H9 (cell line): ENCODE data around the gene TSPAN11. TPM values are rescaled to one million over a fixed set of nuclear protein-coding genes. Genes with fewer than 3 reads are reported as not detected.

Source experiments
- DNase-seq: peaks from one replicate; pipeline ENCODE4 v3.0.0-alpha.2; 2017
- H2AFZ ChIP-seq: one replicate; pipeline ENCODE4 v1.6.1; 2013; ENCODE audit warnings: mild to moderate bottlenecking, low read length, control low read depth, moderate library complexity
- H2AK5ac ChIP-seq: 2 replicates; pipeline ENCODE4 v1.6.1; 2013; ENCODE audit warnings: low read length, control low read depth, mixed read lengths; ENCODE audit not compliant: insufficient read length
- H2BK120ac ChIP-seq: one replicate; pipeline ENCODE4 v1.6.1; 2013; ENCODE audit warnings: low read depth, mild to moderate bottlenecking, low read length, control low read depth, inconsistent platforms; ENCODE audit not compliant: poor library complexity, severe bottlenecking
- H2BK12ac ChIP-seq: 2 replicates; pipeline ENCODE4 v1.6.1; 2013; ENCODE audit warnings: low read length, control low read depth, mixed read lengths, low read depth; ENCODE audit not compliant: insufficient read length
- H2BK15ac ChIP-seq: 2 replicates; pipeline ENCODE4 v1.6.1; 2013; ENCODE audit warnings: low read depth, low read length, control low read depth
- H2BK20ac ChIP-seq: one replicate; pipeline ENCODE4 v1.6.1; 2013; ENCODE audit warnings: low read depth, mild to moderate bottlenecking, low read length, control low read depth, inconsistent platforms; ENCODE audit not compliant: poor library complexity, severe bottlenecking
- H2BK5ac ChIP-seq: 2 replicates; pipeline ENCODE4 v1.6.1; 2013; ENCODE audit warnings: low read length, control low read depth, mixed read lengths; ENCODE audit not compliant: insufficient read length
- H3K14ac ChIP-seq: 2 replicates; pipeline ENCODE4 v1.6.1; 2013; ENCODE audit warnings: low read length, control low read depth; ENCODE audit not compliant: insufficient read depth
- H3K18ac ChIP-seq: 2 replicates; pipeline ENCODE4 v1.6.1; 2013; ENCODE audit warnings: low read depth, mild to moderate bottlenecking, mixed read lengths, low read length, control low read depth; ENCODE audit not compliant: insufficient read length
- H3K23ac ChIP-seq: 2 replicates; pipeline ENCODE4 v1.6.1; 2013; ENCODE audit warnings: low read length, control low read depth, mixed read lengths, low read depth; ENCODE audit not compliant: insufficient read length
- H3K23me2 ChIP-seq: 2 replicates; pipeline ENCODE4 v1.6.1; 2013; ENCODE audit warnings: low read depth, mild to moderate bottlenecking, mixed read lengths, low read length, control low read depth; ENCODE audit not compliant: insufficient read length, poor library complexity, severe bottlenecking
- H3K27ac ChIP-seq: 2 replicates; pipeline ENCODE4 v1.5.1; 2013; ENCODE audit warnings: low read length, control low read depth, mixed read lengths, low read depth; ENCODE audit not compliant: insufficient read length
- H3K27me3 ChIP-seq: 2 replicates; pipeline ENCODE4 v1.6.1; 2013; ENCODE audit warnings: low read length, control low read depth, inconsistent platforms; ENCODE audit not compliant: insufficient read depth
- H3K4ac ChIP-seq: 2 replicates; pipeline ENCODE4 v1.6.1; 2013; ENCODE audit warnings: low read depth, mild to moderate bottlenecking, control low read depth, inconsistent platforms, low read length, moderate library complexity
- H3K4me1 ChIP-seq: 2 replicates; pipeline ENCODE4 v1.6.1; 2013; ENCODE audit warnings: low read length, control low read depth, inconsistent platforms; ENCODE audit not compliant: insufficient read depth
- H3K4me2 ChIP-seq: 2 replicates; pipeline ENCODE4 v1.6.1; 2013; ENCODE audit warnings: low read length, control low read depth, mixed read lengths; ENCODE audit not compliant: insufficient read length, insufficient read depth
- H3K56ac ChIP-seq: 2 replicates; pipeline ENCODE4 v1.6.1; 2013; ENCODE audit warnings: low read depth, mild to moderate bottlenecking, mixed read lengths, low read length, control low read depth; ENCODE audit not compliant: insufficient read length
- H3K79me1 ChIP-seq: 2 replicates; pipeline ENCODE4 v1.6.1; 2013; ENCODE audit warnings: low read depth, mild to moderate bottlenecking, moderate library complexity, low read length, control low read depth, inconsistent platforms; ENCODE audit not compliant: insufficient read depth, poor library complexity, severe bottlenecking
- H3K79me2 ChIP-seq: 2 replicates; pipeline ENCODE4 v1.6.1; 2013; ENCODE audit warnings: low read length, control low read depth, inconsistent platforms; ENCODE audit not compliant: insufficient read depth
- H3K9ac ChIP-seq: 2 replicates; pipeline ENCODE4 v1.6.1; 2013; ENCODE audit warnings: low read length, control low read depth, mixed read lengths; ENCODE audit not compliant: insufficient read length; ENCODE audit errors: extremely low read depth
- H3K9me3 ChIP-seq: one replicate; pipeline ENCODE4 v1.6.1; 2013; ENCODE audit warnings: low read depth, low read length, inconsistent platforms; ENCODE audit not compliant: control insufficient read depth
- H3T11ph ChIP-seq: one replicate; pipeline ENCODE4 v1.6.1; 2013; ENCODE audit warnings: mild to moderate bottlenecking, low read length, control low read depth, inconsistent platforms
- H4K20me1 ChIP-seq: one replicate; pipeline ENCODE4 v1.6.1; 2013; ENCODE audit not compliant: control insufficient read depth, insufficient read length, insufficient read depth
- H4K5ac ChIP-seq: 2 replicates; pipeline ENCODE4 v1.6.1; 2013; ENCODE audit warnings: low read depth, mild to moderate bottlenecking, mixed read lengths, low read length, control low read depth; ENCODE audit not compliant: insufficient read length
- H4K8ac ChIP-seq: replicated peaks from 2 replicates; pipeline ENCODE4 v1.6.1; 2013; ENCODE audit warnings: low read length, control low read depth, mixed read lengths, low read depth; ENCODE audit not compliant: insufficient read length
- H4K91ac ChIP-seq: 2 replicates; pipeline ENCODE4 v1.6.1; 2013; ENCODE audit warnings: low read depth, mild to moderate bottlenecking, moderate library complexity, mixed read lengths, low read length, control low read depth; ENCODE audit not compliant: insufficient read length
- H3K27ac Mint-ChIP-seq, 3 experiments: 2 replicates in 2 of 3; 3 replicates in 1 of 3; pipeline ENCODE4 v1.8.0; 2020 to 2021; ENCODE audit warnings: mixed read lengths in 3 of 3, mild to moderate bottlenecking in 1 of 3, moderate library complexity in 1 of 3
- H3K27me3 Mint-ChIP-seq: 2 replicates; pipeline ENCODE4 v1.8.0; 2021; ENCODE audit warnings: low read depth, mild to moderate bottlenecking, moderate library complexity, mixed read lengths
- H3K36me3 Mint-ChIP-seq, 3 experiments: 2 replicates in 2 of 3; 3 replicates in 1 of 3; pipeline ENCODE4 v1.8.0; 2020 to 2021; ENCODE audit warnings: low read depth in 3 of 3, mixed read lengths in 3 of 3; ENCODE audit not compliant: insufficient read depth in 1 of 3
- H3K4me1 Mint-ChIP-seq, 2 experiments: 2 replicates each; pipeline ENCODE4 v1.8.0; 2020; ENCODE audit warnings: mixed read lengths in 2 of 2
- H3K4me3 Mint-ChIP-seq, 2 experiments: 2 replicates in 1 of 2; 3 replicates in 1 of 2; pipeline ENCODE4 v1.8.0; 2020 to 2021; ENCODE audit warnings: mild to moderate bottlenecking in 2 of 2, mixed read lengths in 2 of 2, moderate library complexity in 1 of 2
- H3K9me3 Mint-ChIP-seq, 2 experiments: 2 replicates in 1 of 2; 3 replicates in 1 of 2; pipeline ENCODE4 v1.8.0; 2020; ENCODE audit warnings: mild to moderate bottlenecking in 2 of 2, mixed read lengths in 2 of 2, moderate library complexity in 1 of 2
- CTCF ChIP-seq: fragments of 200-600 bp; sonication (generic); conservative IDR thresholded peaks from 3 replicates; pipeline ENCODE4 v1.8.0; 2021; ENCODE audit warnings: antibody characterized with exemption, mild to moderate bottlenecking
- WGBS: extraction: QIAGEN DNeasy Blood & Tissue Kit; methylation state at CpG from one replicate; pipeline ENCODE4 v1.1.7; 2013; ENCODE audit warnings: missing lambda C conversion rate, low lambda C conversion rate, mixed read lengths; ENCODE audit not compliant: insufficient read length; ENCODE audit errors: extremely low coverage; 5-methylcytosine and 5-hydroxymethylcytosine counted together
- total RNA-seq: library from RNA; stranded (reverse); gene quantifications from 2 replicates; pipeline ENCODE4 v1.2.1, GENCODE V29; 2021

Gene TSPAN11
- total RNA-seq, 1 experiment from 2014 or later, result 4.2 TPM

GRCh38 chr12:30991466-30991865 is 64.9 kb downstream of the TSPAN11 start:
- Histone ChIP-seq H3K56ac (no peak overlapping the region), H4K91ac (no peak overlapping the region), H2BK15ac (no peak overlapping the region), H3K23ac (no peak overlapping the region), H3K4me1 (no peaks in the 10 kb centered on the region), H3K14ac (no peak overlapping the region), H3K79me1 (no peaks in the 10 kb centered on the region), H2AFZ (no peak overlapping the region), H2BK120ac (no peak overlapping the region), H2BK5ac (no peak overlapping the region), H2BK20ac (no peak overlapping the region), H3K9ac (no peak overlapping the region), H3K18ac (no peak overlapping the region), H3K79me2 (no peaks in the 10 kb centered on the region), H3K23me2 (no peaks in the 10 kb centered on the region), H4K5ac (no peak overlapping the region), H2AK5ac (no peak overlapping the region), H3T11ph (no peak overlapping the region), H3K4ac (no peak overlapping the region), H4K20me1 (no peaks in the 10 kb centered on the region), H2BK12ac (no peak overlapping the region), H3K9me3 (no peaks in the 10 kb centered on the region), H3K27ac (no peak overlapping the region), H3K27me3 (no peaks in the 10 kb centered on the region), H3K4me2 (no peak overlapping the region), H4K8ac (no peak overlapping the region)
- Mint-ChIP-seq H3K9me3 (no peaks in the 10 kb centered on the region), H3K27me3 (no peaks in the 10 kb centered on the region; the same call in 1 of the 2 replicates), H3K4me1 (peaks cover 6 to 11% of the 10 kb centered on the region in 2 experiments; a peak in 3 of 4 replicates), H3K36me3 (peaks cover 0 to 1% (median 0%) of the 10 kb centered on the region in 3 experiments; a peak in 1 of 7 replicates), H3K27ac (no peak overlapping the region), H3K4me3 (no peak overlapping the region)
- no peak for DNase-seq
- whole genome bisulfite sequencing, result no CpG with 5 or more reads among the region's 4 CpGs
- no peak for TF ChIP-seq CTCF
